Stimulated activated CD4-positive, alpha-beta T cell treated with anti-CD3 and anti-CD28 coated beads, Interleukin-4, amount 100 ng/mL, for 4 hours (primary cell): ENCODE measurements around the gene KRT23.

Experiments used
- DNase-seq, 2 experiments: peaks; one replicate each; pipeline ENCODE4 v3.0.0-alpha.2; 2020

Gene KRT23

DNA sequence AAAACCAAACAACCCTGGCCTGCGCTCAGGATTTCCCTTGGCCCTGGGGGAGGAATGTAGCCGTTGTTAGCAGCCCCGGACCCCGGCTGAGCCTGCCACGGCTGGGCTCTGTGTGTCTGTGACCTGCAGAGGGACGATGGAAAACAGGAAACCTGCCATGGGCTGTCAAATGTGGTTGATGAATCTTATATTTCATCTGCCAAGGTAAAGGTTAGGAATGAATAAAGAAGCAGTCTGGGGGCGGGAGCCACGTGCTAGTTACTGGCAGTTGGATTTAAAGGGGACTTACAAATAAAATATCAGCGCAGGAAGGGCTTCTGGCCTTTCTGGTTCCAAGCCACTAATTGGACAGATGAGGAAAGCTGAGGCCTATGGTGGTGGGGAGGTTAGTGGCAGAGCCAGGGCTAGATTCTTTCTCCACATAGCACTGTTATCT, at the start of gene KRT23:
KRT23 (minus strand) TSS at position 263 of the 436 bp plus-strand sequence. CDS start 1,043 bp downstream, outside the sequence.
- DNase-seq, result no peak

GRCh38 chr17:40986920-40987319, 49.5 kb upstream of the KRT23 start:
- no peak for DNase-seq

DNA sequence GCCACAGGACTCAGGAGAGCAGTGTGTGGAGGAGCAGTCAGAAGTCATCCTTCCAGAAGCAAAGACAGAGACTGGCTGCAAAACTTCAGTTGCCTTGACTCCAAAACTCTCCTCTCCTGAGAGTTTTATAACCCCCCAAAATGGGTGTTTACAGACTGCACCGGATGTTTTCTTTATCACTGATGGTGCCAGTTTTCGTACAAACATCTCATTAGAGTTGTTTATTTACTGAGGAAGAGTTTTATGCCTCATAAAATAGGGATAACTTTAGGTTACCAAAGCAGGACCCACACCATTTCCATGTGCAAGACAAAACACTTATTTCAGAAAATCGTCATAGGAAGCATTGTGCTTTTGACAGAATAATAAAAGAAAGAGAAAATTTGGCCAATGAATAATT, 46.8 kb upstream of the KRT23 start, which contains the start of gene KRT40:
KRT40 (minus strand) TSS at position 101 of the 400 bp plus-strand sequence; CDS start at position 48, 53 bp downstream.
- DNase-seq, result no peak

DNA sequence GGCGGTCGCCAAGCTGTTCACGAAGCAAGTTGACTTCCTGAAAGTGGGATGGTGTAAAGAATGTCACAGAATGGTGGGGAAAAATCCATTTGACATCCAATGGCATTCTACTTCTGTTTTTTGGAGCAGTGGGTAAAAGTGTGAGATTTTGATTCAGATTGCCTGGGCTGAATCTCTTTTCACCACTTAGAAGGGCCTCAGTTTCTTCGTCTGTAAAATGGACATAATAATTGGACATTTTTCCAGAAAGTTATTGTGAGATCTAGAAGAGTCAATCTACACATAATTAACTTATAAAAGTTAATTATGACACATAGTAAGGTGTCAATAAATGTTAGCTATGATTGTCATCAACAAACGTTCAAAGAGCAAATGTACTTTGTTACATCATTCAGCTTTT, 43.7 kb upstream of the KRT23 start:
- DNase-seq, result no peak

- no peak for DNase-seq
Observed at GRCh38 chr17:40980596-40980995, 43.1 kb upstream of the KRT23 start.

DNA sequence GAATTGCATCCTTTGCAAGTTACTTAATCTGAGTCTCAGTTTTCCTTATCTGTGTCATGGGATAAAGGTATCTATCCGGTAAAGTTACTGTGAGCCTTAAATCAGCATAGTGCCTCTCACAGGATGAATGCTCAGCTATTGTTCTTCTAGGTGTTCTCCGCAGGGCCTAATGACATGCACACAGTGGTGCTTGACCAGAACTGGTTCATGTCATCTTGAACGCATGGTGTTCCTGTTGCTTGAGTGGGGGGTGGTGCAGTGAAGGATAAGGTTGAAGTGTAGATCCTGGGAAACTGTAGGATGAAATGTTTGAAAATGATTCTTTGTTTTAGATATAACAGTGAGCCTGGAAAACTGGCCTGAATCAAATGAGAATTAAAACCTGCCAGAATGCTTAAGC, 42.7 kb upstream of the KRT23 start:
- DNase-seq, result no peak

DNA sequence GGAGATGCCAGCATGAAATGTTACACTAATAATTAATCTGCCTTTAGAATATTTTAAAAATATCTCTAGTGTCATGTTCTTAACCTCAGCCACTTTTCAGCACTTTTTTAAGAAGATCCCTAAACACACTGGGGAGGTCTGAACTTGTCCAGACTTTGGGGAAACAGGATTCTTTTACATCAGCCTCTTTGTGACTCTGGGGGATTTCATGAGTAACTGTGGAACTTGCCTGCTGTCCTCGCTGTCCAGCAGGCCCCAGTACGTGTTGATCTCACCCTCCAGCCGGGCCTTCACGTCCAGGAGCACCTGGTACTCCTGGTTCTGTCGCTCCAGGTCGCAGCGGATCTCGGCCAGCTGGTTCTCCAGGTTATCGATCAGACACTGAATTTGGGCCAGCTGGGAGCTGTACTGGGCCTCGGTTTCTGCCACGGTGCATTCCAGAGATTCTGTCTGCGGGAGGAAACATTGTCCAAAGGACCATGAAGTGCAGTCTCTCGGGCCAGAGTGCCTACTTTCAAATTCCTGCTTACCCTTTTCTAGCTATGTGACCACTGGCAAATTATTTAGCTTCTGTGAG, 41.2 kb upstream of the KRT23 start:
- no peak for DNase-seq

DNA sequence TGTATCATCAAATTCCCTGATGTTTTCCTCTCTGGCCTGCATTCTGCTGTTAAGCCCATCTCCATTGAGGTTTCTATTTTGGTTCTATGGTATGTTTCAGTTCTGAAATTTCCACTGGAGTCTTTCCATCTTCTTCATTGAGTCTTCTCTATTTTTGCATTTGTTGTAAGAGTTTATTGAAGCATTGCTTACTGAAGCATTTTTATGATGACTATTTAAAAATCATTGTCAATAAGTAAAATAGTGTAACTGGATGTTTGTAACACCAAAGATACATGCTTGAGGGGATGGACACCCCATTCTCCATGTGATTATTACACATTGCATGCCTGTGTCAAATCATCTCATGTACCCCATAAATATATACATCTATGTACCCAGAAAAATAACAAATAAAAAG, 38.1 kb upstream of the KRT23 start:
- no peak for DNase-seq

DNA sequence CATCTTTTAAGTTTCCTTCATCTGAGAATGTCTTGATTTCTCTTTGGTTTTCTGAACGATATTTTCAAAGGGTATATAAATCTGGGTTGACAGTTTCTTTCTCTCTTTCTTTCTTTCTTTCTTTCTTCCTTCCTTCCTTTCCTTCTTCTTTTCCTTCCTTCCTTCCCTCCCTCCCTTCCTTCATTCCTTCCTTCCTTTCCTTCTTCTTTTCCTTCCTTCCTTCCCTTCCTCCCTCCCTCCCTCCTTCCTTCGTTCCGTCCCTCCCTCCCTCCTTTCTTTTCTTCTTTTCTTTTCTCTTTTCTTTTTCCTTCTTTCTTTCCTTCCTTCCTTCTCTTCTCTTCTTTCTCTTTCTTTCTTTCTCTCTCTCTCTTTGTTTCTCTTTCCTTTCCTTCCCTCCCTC, 36.9 kb upstream of the KRT23 start:
- DNase-seq, result no peak

DNA sequence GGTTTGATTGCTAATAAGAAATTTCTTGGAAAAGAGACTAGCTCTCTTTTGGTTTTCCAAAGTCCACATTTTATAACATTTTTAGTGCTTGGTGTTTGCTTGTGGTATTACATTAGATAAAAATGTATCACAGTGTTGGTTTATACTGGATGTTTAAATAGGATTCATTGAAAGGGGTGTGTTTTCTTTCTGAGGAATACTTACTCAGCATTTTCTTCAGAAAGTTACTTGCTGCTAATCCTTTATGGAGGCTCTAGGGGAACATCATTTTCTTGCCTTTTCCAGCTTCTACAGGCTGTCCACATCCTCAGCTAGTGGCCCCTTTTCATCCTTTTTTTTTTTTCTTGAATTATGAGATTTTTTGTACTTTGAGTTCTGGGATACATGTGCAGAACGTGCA, 30.1 kb upstream of the KRT23 start:
- no peak for DNase-seq

DNA sequence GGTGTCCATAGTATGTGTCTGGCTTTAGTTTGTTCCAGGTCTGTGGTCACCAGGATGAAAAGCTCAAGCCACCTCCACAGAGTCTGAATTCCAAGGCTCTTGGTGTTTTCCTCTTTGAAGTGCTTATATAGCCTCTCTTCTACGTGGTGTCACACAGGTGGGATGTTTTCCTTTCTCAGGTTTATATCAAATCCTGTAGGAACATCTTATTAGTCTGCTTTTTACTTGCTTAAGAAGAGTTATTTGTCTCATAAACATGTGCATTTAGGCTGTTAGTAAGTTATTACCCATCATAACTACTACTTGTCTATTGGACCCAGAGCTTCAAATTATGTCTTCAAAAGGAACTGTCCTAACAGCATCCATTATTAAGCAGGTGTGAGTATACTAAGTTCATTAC, 29.4 kb upstream of the KRT23 start, which contains the start of gene KRT39:
KRT39 (minus strand) TSS at position 101 of the 400 bp plus-strand sequence; CDS start at position 9, 92 bp downstream.
- DNase-seq, result no peak

GRCh38 chr17:40963838-40964237, 26.4 kb upstream of the KRT23 start:
- no peak for DNase-seq

DNA sequence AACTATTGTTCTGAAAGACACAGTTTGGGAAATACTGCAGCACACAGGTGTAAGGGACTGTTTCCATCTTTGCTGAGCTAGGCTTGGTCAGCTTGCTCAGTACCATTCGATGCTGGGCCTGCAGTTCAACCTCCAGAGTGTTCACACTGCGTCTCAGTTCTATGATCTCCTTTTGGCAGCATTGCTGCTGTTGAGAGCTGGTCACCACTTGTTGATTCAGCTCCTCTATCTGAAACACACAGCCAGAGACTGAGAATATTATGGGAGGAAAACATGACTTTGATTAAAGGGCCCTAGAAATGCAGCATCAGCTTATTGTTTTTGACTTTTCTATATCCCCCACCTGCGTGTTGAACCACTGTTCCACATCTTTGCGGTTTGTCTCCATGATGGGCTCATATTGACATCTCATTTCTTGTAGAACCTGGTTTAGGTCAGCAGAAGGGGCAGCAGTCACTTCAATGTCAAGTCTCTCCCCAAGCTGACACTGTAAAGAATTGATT, 24.7 kb upstream of the KRT23 start:
- DNase-seq, result no peak

- DNase-seq, result no peak
Observed at GRCh38 chr17:40961591-40961990, 24.1 kb upstream of the KRT23 start.

DNA sequence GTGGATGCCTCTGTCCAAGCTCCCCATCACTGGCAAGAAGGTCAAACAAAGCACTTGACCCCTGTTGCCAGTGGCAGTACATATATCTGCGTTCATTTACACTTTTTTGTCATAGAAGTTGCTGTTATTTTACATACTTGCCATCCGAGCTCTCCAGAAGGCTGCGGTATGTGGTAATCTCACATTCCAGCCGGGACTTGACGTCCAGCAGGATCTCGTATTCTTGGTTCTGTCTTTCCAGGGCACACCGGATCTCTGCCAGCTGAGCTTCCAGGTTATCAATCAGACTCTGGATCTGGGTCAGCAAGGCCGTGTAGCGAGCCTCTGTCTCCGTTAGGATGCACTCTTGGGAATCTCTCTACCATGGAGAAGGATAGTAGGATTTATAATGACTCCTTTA, 22.7 kb upstream of the KRT23 start:
- DNase-seq, result no peak

DNA sequence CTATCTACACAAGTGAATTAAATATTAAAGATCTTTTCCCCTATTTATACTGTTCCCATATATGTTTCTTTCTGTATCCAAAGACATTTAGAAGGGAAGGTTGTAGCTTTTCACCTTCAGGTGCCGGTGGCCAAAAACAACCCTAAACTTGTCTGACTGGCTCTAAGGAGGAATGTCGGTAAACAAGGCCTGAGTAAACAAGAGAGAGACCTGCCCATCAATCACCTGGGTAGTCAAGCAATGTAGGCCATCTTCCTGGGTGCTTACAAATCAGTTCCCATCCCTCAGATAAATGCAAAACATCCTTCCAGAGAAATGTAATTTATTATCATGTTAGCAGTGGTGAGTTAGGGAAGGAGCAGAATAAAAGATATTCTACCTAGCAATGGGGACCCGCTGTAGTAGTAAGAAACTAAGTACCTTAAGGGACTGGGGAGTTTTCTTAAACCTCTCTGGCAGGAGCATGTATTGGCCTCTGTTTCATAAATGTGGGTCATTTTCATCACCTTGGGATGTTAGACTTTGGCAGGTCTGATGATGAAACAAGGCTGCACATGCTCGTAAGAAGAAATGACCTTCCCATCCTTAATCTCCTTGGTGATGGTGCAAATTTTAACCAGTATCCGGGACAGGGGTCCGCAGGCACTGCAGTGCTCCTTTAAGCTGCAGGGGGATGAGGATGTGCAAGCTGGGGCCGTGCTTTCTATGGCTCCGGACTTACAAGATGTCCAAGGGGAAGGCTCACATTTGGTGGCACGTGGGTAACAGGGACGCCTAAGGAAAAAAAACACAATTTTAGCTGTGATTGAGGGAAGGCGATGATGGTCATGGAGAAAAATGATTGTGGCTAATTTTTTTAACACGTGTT, 20.9 kb upstream of the KRT23 start:
- no peak for DNase-seq

DNA sequence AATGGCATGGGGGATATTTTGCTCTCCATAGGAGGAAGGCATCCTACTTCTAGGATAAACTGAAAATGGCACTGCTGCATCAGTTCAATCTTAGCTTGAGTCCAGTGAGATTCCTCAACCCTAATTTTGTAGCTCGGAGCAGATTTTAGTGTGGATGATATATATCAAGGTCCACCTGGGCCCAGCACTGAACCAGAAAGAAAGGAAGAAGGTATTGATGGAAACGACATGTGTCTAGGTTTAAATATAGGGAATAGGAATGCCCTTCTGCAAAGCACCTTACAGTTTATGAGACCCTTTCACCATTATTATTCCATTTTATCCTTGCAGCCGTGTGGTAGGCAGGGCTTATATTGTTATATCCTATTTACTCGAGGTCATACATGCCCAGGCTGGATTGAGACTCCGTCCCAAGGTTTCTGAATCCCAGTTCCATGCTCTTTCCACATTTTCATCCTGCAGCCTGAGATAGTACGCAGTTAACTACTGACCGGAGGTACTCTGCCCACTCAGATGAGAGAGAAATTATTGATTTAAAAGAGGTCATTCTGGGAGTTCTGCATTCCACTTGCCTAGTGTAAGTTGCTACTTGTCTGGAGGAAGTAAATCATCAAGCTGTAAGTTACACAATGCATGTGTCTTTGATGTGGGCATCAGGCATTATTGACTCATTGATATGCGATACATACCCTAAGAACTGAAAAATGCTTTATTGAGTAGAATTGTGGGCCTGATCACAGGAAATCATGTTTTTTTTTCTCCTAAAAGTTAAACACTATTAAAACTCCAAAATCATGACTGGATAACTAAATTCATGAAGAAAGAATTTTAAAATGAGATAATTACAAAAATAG, 19.2 kb upstream of the KRT23 start:
- DNase-seq, result no peak

GRCh38 chr17:40953881-40954280, 16.4 kb upstream of the KRT23 start:
- no peak for DNase-seq

- no peak for DNase-seq
Observed at GRCh38 chr17:40952661-40953060, 15.2 kb upstream of the KRT23 start.

- DNase-seq, result no peak
Observed at GRCh38 chr17:40952154-40952553, 14.7 kb upstream of the KRT23 start.

DNA sequence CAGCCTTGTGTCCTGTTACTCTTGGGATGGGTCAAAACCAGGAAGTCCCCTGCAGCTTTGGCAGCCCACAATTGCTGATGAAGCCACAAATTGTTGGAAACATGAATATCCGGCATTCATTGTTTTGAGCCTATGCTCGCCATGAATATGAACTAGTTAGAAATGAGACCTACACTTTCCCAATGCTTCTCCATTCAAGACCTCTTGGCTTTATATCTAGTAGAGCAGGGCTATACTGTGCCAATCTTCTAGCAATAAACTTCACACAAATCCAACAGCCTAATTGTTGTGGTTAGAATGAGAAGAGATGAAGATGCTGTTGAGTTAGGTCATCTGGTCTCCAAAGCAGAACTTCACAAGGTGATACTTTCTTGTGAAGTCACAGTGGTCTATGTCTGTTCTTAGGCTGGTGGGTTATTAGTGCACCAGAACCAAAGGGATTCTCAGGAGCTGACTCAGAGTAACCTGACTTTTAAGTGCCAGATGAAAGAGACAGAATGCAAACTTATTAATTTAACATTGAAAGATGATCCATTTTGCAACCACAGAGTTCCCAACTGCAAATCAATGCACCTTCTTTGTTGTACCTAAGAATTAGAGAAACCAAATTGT, 13.7 kb upstream of the KRT23 start:
- DNase-seq, result no peak

DNA sequence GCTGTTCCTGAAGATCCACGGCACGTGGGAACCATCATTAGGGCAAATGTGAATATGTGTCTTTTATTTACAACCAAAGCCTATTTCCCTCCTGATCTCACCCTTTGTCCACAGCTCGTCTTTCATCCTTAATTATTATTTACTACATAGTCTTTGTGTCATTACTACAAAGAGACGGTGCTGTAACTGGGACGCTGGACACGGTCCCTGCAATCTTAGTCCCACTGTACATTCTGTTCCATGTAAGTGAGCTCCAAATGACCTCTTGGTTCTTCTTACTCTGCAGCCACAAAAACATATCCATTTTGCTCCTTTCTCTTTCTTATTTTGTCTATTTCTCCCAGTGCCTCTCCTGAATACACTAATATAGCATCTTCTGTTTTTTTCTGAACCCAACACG, 12.7 kb upstream of the KRT23 start:
- no peak for DNase-seq

- DNase-seq, result no peak
Observed at GRCh38 chr17:40949418-40949817, 12.0 kb upstream of the KRT23 start.
